Kidney (tissue), 14 donors: ENCODE data around the gene ZNF597. TPM values are rescaled to one million over a fixed set of nuclear protein-coding genes. Genes with fewer than 3 reads are reported as not detected.

ENCODE experiments used
- DNase-seq, 5 donors: peaks; one replicate each; pipeline ENCODE4 v3.0.0-alpha.2; 2013 to 2020
- FAIRE-seq: peaks from 2 replicates; lab custom pipeline; 2012; peaks lifted over from hg19 to GRCh38; lab: Jason Lieb, UNC
- H3K27ac ChIP-seq, 2 donors: one replicate each; pipeline ENCODE4 v1.7.0; 2013; ENCODE audit warnings: low read depth in 2 of 2, low read length in 2 of 2, inconsistent platforms in 1 of 2
- H3K27me3 ChIP-seq: one replicate; pipeline ENCODE4 v1.7.1; 2013; ENCODE audit warnings: low read length, inconsistent platforms; ENCODE audit not compliant: control insufficient read depth, insufficient read depth
- H3K36me3 ChIP-seq, 3 donors: one replicate each; pipeline versions ENCODE4 v1.7.0 to v1.7.1; 2013; ENCODE audit warnings: low read length in 3 of 3, control low read depth in 1 of 3, inconsistent platforms in 1 of 3; ENCODE audit not compliant: insufficient read depth in 3 of 3, control insufficient read depth in 2 of 3
- H3K4me1 ChIP-seq, 3 donors: one replicate each; pipeline versions ENCODE4 v1.7.0 to v1.7.1; 2013; ENCODE audit warnings: low read length in 3 of 3, inconsistent platforms in 1 of 3, low read depth in 1 of 3; ENCODE audit not compliant: control insufficient read depth in 2 of 3, insufficient read depth in 2 of 3
- H3K4me3 ChIP-seq, 3 donors: one replicate each; pipeline versions ENCODE4 v1.7.0 to v1.8.1; 2013; ENCODE audit warnings: low read length in 3 of 3, control low read depth in 1 of 3, inconsistent platforms in 1 of 3
- H3K9ac ChIP-seq, 3 donors: one replicate each; pipeline versions ENCODE4 v1.7.0 to v1.7.1; 2013; ENCODE audit warnings: low read length in 3 of 3, control low read depth in 1 of 3, inconsistent platforms in 1 of 3
- H3K9me3 ChIP-seq, 3 donors: one replicate each; pipeline versions ENCODE4 v1.7.0 to v1.7.1; 2013; ENCODE audit warnings: low read length in 3 of 3, control low read depth in 1 of 3, inconsistent platforms in 1 of 3; ENCODE audit not compliant: control insufficient read depth in 2 of 3, insufficient read depth in 1 of 3
- CTCF ChIP-seq: IDR thresholded peaks from 3 replicates; pipeline ENCODE4 v1.5.1; 2012; ENCODE audit warnings: mild to moderate bottlenecking, moderate library complexity, borderline replicate concordance; ENCODE audit not compliant: insufficient read depth; ENCODE audit errors: extremely low read depth
- intact Hi-C: fragments of 100-400 bp; cut with DNase I; formaldehyde crosslinking; loops from one replicate; pipeline ENCODE4 v1.11.1; 2022
- polyA plus RNA-seq: library from polyadenylated mRNA; stranded (reverse); fragments of 350-450 nt; fragmentation: Illumina TruSeq; extraction: RNeasy Lipid Tissue Mini Kit (QIAGEN cat#74804); gene quantifications from one replicate; pipeline ENCODE4 v1.2.3, GENCODE V29; 2014; ENCODE audit warnings: low read depth, low replicate concordance; ENCODE audit not compliant: insufficient read depth
- total RNA-seq: library from RNA; stranded (reverse); fragmentation: NEBNext Ultra II Directional; extraction: Animal tissue kit (Norgen Biotek cat#: 25700); gene quantifications from one replicate; pipeline ENCODE4 v1.2.1, GENCODE V29; 2021
- donor health status: control.
- donor health status: control.
- donor health status: control.
- donor health status: control.
- donor health status: control.
- donor health status: DM: yes; HTN: yes; CAD: no.
- donor health status: Normal renal cell carcinoma (clear cell type).

ZNF597 gene
- total and polyA plus RNA-seq, 2 donors from 2014 or later, result 0.99 to 3.4 TPM

- peaks cover 3 to 71% (median 35%) of the 10 kb centered on the region in 3 donors for H3K36me3 ChIP-seq
- intact Hi-C loops, result no loop called here
- no peak overlapping the region for H3K4me3 ChIP-seq
- no peaks in the 10 kb centered on the region for H3K9me3 ChIP-seq
- no peak overlapping the region for H3K9ac ChIP-seq
- H3K27ac ChIP-seq, result no peak overlapping the region
- no peak for TF ChIP-seq CTCF
- FAIRE-seq, result no peak
- peaks cover 0 to 2% (median 0%) of the 10 kb centered on the region in 3 donors for H3K4me1 ChIP-seq
- no peaks in the 10 kb centered on the region for H3K27me3 ChIP-seq
- peak in 2 of 5 donors; percentile 31 to 53 for DNase-seq
Measured at GRCh38 chr16:3480901-3481695, 37.8 kb upstream of the ZNF597 start.

GRCh38 chr16:3479654-3480216 lies 36.4 kb upstream of the ZNF597 start:
- peaks cover 3 to 57% (median 27%) of the 10 kb centered on the region in 3 donors for H3K36me3 ChIP-seq
- intact Hi-C loops, result no loop called here
- peak in 1 of 5 donors; percentile 33 for DNase-seq

GRCh38 chr16:3478242-3478925 lies 35.1 kb upstream of the ZNF597 start:
- no peak for FAIRE-seq
- Histone ChIP-seq H3K9ac (no peak overlapping the region), H3K27ac (no peak overlapping the region), H3K36me3 (peaks cover under 1 to 44% (median 21%) of the 10 kb centered on the region in 3 donors), H3K9me3 (no peaks in the 10 kb centered on the region), H3K4me3 (no peak overlapping the region), H3K4me1 (peaks cover 0 to 7% (median 0%) of the 10 kb centered on the region in 3 donors), H3K27me3 (no peaks in the 10 kb centered on the region)
- intact Hi-C loops, result no loop called here
- no peak for DNase-seq
- no peak for TF ChIP-seq CTCF

More at GRCh38 chr16:3479654-3480216, 36.4 kb upstream of the ZNF597 start:
- Histone ChIP-seq H3K27ac (no peak overlapping the region), H3K9ac (no peak overlapping the region), H3K4me1 (peaks cover 0 to 2% (median 0%) of the 10 kb centered on the region in 3 donors), H3K27me3 (no peaks in the 10 kb centered on the region), H3K4me3 (no peak overlapping the region), H3K9me3 (no peaks in the 10 kb centered on the region)
- TF ChIP-seq CTCF, result no peak
- no peak for FAIRE-seq
